Fibroblast of peridontal ligament (primary cell): ENCODE results near the gene SIGLEC12.
"Not testable (repeated sequence)": the region's sequence is repeated elsewhere in the genome, so short reads cannot be mapped to it uniquely, and the experiment has no call there.

Experiments used
- DNase-seq: peaks from one replicate; pipeline ENCODE4 v3.0.0-alpha.2; 2010; ENCODE audit errors: extremely low read depth

SIGLEC12 gene

GRCh38 chr19:51458051-51458645 is 43.5 kb downstream of the SIGLEC12 start, which contains the start of gene SIGLEC8:
SIGLEC8 (minus strand) TSS chr19:51458454; CDS start chr19:51458387, 67 bp downstream.
- DNase-seq = no peak

GRCh38 chr19:51457351-51458013 is 44.1 kb downstream of the SIGLEC12 start:
- DNase-seq = no peak

GRCh38 chr19:51456541-51457290 is 44.9 kb downstream of the SIGLEC12 start:
- no peak for DNase-seq

- DNase-seq = no peak
Observed at GRCh38 chr19:51450730-51451307, 50.8 kb downstream of the SIGLEC12 start.

GRCh38 chr19:51448411-51449016 is 53.1 kb downstream of the SIGLEC12 start:
- DNase-seq = no peak

- DNase-seq = no peak
Observed at GRCh38 chr19:51448011-51448410, 53.6 kb downstream of the SIGLEC12 start.

GRCh38 chr19:51447510-51447909 is 54.1 kb downstream of the SIGLEC12 start:
- DNase-seq = not testable (repeated sequence)

GRCh38 chr19:51441410-51442390 is 59.9 kb downstream of the SIGLEC12 start:
- no peak for DNase-seq
